HG03354 (cell line): ENCODE results near the gene INPP5F.

Experiments used
- ATAC-seq: cut with Tn5 transposase; IDR thresholded peaks from one replicate; pipeline ENCODE4 v1.9.1; 2021; ENCODE audit warnings: mild to moderate bottlenecking; ENCODE audit not compliant: unreplicated experiment, poor library complexity, severe bottlenecking

The INPP5F gene, protein sequence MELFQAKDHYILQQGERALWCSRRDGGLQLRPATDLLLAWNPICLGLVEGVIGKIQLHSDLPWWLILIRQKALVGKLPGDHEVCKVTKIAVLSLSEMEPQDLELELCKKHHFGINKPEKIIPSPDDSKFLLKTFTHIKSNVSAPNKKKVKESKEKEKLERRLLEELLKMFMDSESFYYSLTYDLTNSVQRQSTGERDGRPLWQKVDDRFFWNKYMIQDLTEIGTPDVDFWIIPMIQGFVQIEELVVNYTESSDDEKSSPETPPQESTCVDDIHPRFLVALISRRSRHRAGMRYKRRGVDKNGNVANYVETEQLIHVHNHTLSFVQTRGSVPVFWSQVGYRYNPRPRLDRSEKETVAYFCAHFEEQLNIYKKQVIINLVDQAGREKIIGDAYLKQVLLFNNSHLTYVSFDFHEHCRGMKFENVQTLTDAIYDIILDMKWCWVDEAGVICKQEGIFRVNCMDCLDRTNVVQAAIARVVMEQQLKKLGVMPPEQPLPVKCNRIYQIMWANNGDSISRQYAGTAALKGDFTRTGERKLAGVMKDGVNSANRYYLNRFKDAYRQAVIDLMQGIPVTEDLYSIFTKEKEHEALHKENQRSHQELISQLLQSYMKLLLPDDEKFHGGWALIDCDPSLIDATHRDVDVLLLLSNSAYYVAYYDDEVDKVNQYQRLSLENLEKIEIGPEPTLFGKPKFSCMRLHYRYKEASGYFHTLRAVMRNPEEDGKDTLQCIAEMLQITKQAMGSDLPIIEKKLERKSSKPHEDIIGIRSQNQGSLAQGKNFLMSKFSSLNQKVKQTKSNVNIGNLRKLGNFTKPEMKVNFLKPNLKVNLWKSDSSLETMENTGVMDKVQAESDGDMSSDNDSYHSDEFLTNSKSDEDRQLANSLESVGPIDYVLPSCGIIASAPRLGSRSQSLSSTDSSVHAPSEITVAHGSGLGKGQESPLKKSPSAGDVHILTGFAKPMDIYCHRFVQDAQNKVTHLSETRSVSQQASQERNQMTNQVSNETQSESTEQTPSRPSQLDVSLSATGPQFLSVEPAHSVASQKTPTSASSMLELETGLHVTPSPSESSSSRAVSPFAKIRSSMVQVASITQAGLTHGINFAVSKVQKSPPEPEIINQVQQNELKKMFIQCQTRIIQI

DNA sequence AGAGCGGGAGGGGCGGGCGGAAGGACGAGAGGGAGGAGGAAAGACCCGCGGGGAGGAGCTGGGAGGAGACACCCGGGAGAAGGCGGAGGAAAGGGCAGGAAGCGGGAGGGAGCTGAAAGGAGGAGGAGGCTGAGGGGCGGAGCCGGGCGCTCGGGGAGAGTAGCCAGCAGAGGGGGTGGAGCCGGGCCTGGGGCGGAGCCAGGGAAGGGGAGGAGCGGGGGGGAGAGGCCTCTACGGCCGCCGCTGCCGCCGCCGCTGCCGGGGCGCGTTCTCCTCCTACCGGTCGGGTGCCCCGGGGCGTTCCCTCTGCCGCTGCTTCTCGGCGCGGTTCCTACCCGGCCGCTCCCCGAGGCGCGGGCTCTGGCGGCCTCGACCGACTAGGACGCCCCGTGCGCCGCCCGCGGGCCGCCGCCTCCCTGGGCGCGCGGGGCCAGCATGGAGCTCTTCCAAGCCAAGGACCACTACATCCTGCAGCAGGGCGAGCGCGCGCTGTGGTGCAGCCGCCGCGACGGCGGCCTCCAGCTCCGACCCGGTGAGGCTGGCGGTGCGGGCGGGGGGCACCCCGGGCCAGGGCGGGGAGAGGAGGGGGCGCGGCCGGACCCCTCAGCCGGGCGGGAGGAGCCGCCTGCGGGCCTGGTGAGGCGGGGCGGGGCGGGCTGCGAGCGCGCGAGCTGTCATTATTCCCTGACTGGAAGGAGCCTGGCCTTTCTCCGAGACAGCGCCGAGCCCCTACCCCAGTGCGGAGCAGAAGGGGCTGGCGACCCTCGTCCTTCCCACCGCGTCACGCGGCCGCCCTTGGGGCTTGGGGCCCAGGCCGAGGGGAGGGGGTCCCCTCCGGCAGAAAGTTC is at the start of gene INPP5F:
INPP5F (plus strand) TSS at position 223 of the 848 bp plus-strand sequence; CDS start at position 436, 213 bp downstream.
- ATAC-seq = peak; percentile 90

DNA sequence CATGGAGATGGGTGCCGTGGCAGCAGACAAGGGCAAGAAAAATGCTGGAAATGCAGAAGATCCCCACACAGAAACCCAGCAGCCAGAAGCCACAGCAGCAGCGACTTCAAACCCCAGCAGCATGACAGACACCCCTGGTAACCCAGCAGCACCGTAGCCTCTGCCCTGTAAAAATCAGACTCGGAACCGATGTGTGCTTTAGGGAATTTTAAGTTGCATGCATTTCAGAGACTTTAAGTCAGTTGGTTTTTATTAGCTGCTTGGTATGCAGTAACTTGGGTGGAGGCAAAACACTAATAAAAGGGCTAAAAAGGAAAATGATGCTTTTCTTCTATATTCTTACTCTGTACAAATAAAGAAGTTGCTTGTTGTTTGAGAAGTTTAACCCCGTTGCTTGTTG is 48.7 kb upstream of the INPP5F start:
- ATAC-seq = no peak

DNA sequence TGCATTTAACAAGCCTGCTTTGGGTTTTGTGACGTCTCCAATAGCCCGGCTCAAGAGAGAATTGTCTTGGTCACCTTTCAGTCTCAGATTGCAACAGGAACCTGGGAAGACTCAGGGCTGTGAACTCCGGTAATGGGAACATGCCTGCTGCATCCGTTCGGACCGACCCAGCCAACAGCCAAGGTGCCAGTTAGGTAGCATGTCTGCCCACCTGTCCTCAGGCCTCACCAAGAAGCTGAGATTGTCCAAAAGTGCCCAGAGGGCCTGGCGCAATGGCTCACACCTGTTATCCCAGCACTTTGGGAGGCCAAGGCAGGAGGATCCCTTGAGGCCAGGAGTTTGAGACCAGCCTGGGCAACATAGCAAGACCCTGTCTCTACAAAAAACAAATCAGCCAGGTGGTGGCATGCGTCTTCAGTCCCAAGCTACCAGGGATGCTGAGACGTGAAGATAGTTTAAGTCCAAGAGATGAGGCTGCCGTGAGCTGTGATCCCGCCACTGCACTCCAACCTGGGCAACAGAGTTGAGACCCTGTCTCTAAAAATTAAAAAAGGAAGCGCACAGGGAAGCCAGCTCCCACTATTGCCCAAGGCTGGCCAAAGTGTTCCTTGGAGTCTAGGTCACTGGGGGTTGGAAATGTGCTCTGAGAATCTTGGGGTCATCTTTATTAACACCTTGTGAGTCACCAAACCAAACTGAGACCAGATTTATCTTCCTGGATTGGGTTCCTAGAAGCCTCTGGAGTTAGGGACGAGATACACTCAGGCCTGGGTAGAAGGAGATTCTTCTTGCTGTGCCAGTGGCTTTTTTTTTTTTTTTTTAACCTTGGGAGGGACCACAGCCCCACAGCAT is 47.7 kb upstream of the INPP5F start:
- ATAC-seq = no peak

DNA sequence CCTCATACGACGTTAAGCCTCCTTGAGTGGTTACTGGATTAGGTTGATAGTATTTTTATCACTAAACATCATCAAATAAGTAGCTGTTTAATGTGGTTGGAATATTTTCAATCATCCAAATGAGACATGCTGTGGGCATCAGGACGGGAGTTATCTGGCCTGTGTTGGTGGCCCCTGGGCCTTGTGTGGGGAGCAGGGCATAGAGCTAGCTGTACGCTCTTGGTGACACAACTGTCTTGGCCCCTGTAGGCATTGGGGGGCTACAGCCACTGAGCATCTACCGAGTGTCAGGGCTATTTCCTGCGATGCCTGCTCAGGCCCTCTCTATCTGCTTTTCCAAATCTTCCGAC is 46.4 kb upstream of the INPP5F start:
- no peak for ATAC-seq

DNA sequence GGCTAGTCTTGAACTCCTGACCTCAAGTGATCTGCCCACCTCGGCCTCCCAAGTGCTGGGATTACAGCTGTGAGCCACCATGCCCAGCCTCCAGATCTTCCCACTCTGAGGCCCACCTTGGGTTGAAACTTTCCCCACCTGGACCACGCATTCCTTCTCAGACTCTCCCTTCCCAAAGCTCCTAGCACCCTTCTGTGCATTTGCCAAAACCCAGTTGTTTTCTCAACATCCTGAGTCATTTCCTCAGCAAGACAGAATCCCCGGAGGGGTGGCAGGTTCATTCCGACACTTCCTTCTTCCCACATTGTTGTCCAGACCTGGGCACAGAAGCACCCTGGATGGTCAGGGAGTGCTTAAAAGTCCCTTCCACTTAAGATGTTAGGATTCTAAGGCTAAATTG is 45.8 kb upstream of the INPP5F start:
- ATAC-seq = no peak

DNA sequence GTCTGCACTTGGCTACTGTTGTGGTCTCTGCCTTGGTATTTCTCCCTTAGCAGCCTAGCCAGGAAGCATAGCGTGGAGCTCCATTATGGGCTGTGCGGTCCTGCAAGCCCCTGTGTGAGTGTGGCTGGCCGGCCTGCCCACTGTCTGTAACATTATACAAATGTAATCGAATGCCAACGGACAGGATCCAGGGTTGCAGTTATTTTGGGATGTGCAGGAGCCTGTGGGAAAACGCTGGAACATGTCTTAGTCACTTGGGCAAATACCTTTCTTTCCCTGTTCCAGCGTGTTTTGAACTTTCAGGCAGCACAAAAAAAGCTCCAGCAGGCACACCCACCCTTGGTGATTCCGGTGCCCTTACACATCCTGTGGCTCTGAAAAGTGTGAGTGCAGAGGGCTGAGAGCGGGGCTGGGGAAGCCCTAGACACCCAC is 45.2 kb upstream of the INPP5F start:
- no peak for ATAC-seq

DNA sequence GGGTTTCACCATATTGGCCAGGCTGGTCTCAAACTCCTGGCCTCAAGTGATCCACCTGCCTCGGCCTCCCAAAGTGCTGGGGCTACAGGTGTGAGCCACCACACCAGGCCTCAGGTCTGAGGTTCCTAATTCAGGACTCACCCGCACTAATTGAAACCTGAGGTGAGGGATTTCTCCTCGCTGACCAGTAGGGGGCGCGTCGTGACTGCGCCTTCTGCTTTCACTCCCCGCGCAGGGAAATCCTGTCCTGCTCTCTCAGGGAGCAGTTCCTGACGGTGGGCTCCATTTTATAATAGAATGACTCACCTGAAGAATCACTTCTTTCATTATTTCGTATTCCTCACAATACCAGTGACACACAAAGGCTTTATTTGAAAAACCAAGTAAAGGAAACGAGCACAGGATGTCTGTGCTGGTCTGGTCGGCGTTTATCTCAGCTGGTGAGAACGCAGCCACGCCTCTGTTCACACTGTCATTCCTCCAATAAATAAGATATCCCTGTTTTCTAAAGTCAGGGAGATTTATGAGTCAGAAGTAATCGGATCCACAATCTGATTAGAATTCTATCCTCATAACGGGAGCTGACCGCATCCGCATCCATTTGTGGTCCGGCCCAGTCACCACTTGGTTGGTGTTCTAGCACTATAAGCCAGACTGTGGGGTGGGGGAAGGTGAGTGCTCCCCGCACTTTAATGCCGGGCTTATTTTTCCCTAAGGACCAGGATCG is 39.2 kb upstream of the INPP5F start:
- peak; percentile 83 for ATAC-seq

DNA sequence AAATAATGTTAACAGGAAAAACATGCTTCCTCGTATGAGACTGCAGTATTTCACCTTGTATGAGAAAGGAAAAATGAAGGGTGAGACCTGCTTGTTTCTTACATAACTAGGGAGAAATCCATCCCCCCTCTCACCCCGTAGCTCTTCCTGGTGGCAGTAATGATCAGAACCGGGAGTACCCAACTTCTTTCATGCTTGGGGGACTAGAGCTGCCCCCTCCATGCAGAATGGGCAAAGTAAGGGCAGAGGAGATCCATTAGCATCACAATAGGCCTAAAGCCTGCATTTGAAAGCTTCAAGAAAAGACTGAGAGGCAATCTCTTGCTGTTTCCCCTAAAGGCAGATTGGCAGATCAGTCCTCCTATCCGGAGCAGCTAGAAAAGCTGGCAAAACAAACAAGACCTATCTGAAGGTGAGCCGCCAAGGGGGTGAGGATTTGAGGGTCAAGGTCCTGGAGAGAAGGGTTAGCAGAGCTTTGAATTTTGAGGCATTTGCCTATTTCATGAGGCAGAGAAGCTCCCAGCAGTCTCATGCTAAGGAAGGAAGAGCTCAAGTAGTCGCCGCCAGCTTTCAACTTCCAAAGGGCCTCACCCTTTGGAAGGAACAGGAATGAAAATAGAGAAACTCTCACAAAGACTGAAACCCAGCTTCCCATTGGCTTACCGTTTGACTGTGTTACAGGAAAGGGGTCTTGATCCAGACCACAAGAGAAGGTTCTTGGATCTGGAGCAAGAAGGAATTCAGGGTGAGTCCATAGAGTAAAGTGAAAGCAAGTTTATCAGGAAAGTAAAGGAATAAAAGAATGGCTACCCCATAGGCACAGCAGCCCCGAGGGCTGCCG is 38.4 kb upstream of the INPP5F start:
- no peak for ATAC-seq

DNA sequence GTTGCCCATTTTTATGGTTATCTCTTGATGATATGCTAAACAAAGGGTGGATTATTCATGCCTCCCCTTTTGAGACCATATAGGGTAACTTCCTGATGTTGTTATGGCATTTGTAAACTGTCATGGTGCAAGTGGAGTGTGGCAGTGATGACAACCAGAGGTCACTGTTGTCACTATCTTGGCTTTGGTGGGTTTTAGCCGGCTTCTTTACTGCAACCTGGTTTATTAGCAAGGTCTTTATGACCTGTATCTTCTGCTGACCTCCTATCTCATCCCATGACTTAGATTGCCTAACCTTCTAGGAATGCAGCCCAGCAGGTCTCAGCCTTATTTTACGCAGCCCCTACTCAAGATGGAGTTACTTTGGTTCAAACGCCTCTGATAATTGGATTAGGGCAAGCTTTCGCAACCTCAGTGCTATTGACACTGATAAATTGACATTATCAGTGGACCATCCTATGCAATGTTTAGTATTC is 37.8 kb upstream of the INPP5F start:
- ATAC-seq = no peak

DNA sequence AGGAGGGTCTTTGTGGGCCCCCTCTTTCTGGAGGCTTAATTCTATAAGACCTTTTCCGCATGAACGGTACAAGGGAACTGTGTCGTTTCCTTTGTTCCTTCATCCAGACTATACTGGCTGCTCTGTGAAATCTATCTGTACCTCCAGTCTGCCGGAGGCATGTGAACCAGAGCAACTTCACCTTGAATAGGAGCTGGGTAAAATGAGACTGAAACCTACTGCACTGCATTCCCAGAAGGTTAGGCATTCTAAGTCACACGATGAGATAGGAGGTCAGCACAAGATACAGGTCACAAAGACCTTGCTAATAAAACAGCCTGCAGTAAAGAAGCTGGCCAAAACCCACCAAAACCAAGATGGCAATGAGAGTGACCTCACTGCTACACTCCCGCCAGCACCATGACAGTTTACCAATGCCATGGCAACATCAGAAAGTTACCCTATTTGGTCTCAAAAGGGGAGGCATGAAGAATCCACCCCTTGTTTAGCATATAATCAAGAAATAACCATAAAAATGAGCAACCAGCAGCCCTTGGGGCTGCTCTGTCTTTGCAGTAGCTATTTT is 36.8 kb upstream of the INPP5F start:
- ATAC-seq = no peak

DNA sequence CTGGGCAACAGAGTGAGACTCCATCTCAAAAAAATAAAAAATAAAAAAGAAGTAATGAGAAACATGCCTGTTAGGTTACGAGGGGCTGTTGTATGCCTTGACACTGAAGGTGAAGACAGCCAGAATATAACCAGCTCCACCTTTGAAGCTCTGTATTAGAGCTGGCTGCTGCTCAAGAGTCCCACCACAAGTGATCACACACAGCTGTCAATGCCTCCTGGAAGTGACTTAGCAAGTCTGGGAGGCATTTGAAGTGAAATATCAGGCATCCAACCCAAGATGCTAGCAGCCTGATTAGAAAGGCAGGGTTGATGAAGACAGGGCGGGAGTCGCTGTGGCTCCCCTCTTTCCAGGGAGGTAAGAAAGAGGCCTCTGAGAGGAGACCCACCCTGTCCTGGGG is 34.1 kb upstream of the INPP5F start:
- no peak for ATAC-seq

DNA sequence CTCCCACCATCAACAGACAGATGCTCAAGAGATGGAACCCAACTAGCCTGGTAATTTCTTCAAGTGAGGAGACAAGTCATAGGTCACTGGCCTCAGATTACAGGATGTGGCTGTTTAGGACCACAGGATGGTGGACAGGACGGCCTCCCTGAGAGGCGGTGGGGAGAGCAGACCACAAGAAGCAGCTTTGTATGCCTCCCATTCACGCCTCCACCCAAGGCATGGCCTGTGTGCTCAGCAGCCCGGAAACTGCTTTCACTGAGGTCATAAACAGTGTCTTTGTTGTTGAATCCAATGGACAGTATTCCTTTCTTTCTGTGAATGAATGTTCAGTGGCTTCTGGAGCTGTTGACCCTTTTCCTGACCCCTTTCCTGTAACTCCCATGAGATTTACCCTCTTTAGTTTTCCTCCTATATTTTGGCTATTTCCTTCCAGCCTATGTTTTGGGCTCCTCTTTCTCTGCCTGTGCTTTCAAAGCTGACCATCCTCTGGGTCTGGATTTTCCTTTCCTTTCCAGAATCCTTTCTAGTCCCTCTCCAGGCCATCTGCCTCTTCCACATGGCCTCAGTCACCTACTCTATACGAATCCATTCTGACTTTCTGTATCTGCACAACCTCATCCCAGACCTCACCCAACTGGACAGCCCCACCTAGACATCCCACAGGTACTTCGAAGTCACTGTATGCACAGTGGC is 32.4 kb upstream of the INPP5F start:
- ATAC-seq = peak; percentile 44

DNA sequence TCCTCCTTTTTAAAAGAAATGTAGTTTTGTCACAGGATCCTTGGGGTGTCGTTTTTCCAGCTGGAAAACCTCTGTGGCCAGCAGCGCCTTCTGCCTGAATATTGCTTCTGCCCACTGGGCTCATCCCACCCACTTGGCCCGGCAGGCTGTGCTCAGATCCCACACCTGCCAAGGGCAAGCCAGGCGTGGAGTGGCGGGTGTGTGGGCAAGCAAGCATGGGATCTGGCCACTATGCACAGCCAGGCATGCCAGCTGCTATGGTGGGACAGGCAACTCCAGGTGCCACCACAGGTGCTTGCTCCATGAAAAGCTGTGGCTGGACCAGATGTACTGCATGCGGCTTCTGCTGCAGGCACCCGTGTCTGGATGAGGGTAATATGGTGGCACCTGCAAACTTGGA is 31.2 kb upstream of the INPP5F start:
- no peak for ATAC-seq

DNA sequence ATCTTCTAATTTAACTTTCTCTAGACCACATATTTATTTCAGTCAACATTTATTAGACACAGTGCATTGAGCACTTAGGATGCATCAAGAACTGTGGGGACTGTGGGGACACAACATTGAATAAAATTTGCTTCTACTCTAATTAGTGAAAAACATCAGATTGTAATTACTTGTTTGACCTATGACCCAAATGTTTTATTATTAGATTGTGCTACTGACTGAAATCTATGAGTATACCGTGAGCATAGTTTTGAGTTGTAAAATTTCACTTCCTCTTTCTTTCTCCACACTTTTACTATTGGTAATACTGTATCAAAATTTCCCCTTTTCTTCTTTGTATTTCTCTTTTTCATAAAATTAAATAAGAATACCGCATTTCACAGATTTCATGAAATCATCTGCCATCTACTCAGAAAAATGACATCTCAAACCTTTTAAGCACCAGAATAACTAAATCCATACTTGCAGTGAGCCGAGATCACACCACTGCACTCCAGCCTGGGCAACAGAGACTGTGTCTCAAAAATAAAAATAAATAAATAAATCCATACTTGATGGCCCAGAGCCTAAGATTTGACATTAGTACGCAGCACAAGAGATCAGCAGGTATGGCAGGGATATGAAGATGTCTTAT is 25.4 kb upstream of the INPP5F start:
- peak; percentile 53 for ATAC-seq

DNA sequence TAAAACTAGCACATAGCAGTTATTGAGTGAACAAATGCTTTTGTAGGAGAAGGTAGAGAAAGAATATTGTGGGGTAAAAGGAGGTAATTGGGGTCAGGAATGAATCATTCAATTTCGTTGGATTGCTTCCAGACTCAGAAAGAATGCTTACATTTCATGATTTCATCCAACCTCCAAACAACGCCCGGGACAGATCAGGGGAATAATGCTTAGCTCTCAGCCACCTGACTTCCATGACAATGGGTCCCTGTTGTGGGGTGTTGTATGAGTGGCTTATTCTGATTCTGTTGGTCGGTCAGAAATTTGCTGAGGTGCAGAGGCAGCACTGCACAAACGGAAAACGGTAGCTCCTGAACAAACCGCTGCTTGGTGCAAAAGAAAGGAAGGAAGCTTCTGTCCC is 24.0 kb upstream of the INPP5F start:
- ATAC-seq = no peak

DNA sequence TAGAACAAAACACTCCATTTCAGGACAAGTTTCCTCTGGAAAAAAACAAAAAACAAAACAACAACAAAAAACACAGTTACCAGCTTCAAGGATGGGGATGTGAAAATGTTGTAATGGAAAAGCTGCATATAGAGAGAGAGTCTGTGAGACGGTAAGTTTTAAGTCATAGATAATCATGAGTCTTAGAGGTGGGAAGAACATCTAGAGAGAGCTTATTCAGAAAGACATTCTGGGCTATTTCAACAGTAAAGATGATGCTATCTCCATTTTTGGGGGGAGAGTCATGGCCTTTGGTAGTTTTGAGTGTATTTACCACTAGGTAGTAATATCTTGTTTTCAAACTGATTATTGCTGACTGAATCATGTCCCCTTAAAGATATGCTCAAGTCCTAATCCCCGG is 23.3 kb upstream of the INPP5F start:
- ATAC-seq = no peak
